Upper lobe of right lung (tissue), 1 donor: ENCODE data around the gene PHKA1. TPM values are rescaled to one million over a fixed set of nuclear protein-coding genes. Genes with fewer than 3 reads are reported as not detected.

ENCODE experiments used
- ATAC-seq: fragments of 200-7000 bp; cut with Tn5 transposase; one replicate; pipeline ENCODE4 v1.9.1; 2020; ENCODE audit warnings: mild to moderate bottlenecking, moderate library complexity
- DNase-seq: peaks from one replicate; pipeline ENCODE4 v3.0.0-alpha.2; 2020
- H3K27ac ChIP-seq: fragments of 200-600 bp; one replicate; pipeline ENCODE4 v1.8.0; 2022
- H3K27me3 ChIP-seq: fragments of 200-600 bp; one replicate; pipeline ENCODE4 v1.8.0; 2022; ENCODE audit warnings: mild to moderate bottlenecking
- H3K36me3 ChIP-seq: fragments of 200-600 bp; one replicate; pipeline ENCODE4 v1.8.0; 2022
- H3K4me1 ChIP-seq: fragments of 200-600 bp; one replicate; pipeline ENCODE4 v1.8.0; 2022
- H3K4me3 ChIP-seq: fragments of 200-600 bp; one replicate; pipeline ENCODE4 v1.8.0; 2022; ENCODE audit warnings: mild to moderate bottlenecking
- H3K9me3 ChIP-seq: fragments of 200-600 bp; one replicate; pipeline ENCODE4 v1.8.0; 2022
- CTCF ChIP-seq: fragments of 200-600 bp; IDR thresholded peaks from one replicate; pipeline ENCODE4 v1.8.0; 2022; ENCODE audit warnings: antibody characterized with exemption
- intact Hi-C: fragments of 100-400 bp; cut with DNase I; formaldehyde crosslinking; loops from one replicate; pipeline ENCODE4 v1.11.0; 2022
- total RNA-seq: library from RNA; stranded (reverse); fragmentation: NEBNext Ultra II Directional; extraction: Animal tissue kit (Norgen Biotek cat#: 25700); gene quantifications from one replicate; pipeline ENCODE4 v1.2.1, GENCODE V29; 2021
- donor health status: DM: no; HTN: yes; CAD: no; lungs with severe emphysema.

The PHKA1 gene
- total RNA-seq, 1 donor from 2014 or later, result 4.2 TPM

- no peaks in the 10 kb centered on the region for H3K27me3 ChIP-seq
- ATAC-seq, result no peak
- no peak overlapping the region for H3K4me3 ChIP-seq
- no peaks in the 10 kb centered on the region for H3K9me3 ChIP-seq
- no peak for DNase-seq
- H3K27ac ChIP-seq, result no peak overlapping the region
- no peak for TF ChIP-seq CTCF
- H3K4me1 ChIP-seq, result no peaks in the 10 kb centered on the region
- intact Hi-C loops, result no loop called here
- H3K36me3 ChIP-seq, result no peaks in the 10 kb centered on the region
Measured at GRCh38 chrX:72715546-72715945, 1.4 kb upstream of the PHKA1 start.

DNA sequence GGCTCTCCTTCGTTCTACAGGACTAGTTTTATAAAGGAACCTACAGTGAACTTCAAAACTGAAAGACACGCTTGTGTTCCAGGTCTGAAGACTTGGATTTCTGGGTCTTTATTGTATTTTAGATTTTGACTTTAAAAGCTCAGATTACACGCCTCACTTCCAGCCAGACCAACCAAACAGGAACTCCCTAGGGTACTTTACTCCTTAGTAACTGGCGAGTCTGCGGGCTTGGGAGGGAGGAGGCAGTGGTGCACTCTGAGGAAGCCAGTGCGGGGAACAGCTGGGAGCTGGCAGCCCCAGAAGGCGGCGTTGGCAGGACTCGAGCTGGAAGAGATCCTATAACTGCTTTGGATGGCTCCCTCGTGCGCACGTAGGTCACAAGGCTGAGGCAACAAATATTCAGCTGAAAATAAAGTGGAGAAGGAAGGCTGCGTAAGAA is 391 bp upstream of the PHKA1 start:
- Histone ChIP-seq H3K36me3 (no peaks in the 10 kb centered on the region), H3K27me3 (no peaks in the 10 kb centered on the region), H3K27ac (peak overlapping the region; percentile 71), H3K4me3 (peak overlapping the region; percentile 50), H3K4me1 (no peaks in the 10 kb centered on the region), H3K9me3 (no peaks in the 10 kb centered on the region)
- intact Hi-C loops, result no loop called here
- no peak for TF ChIP-seq CTCF
- peak; percentile 91 for ATAC-seq
- peak; percentile 73 for DNase-seq

- ATAC-seq (no peak), DNase-seq (no peak)
- Histone ChIP-seq H3K9me3 (no peaks in the 10 kb centered on the region), H3K27me3 (no peaks in the 10 kb centered on the region), H3K36me3 (no peaks in the 10 kb centered on the region), H3K4me1 (no peaks in the 10 kb centered on the region), H3K27ac (no peak overlapping the region), H3K4me3 (peak overlapping the region; percentile 50)
- intact Hi-C loops, result no loop called here
- TF ChIP-seq CTCF, result no peak
Measured at GRCh38 chrX:72713130-72713529, 976 bp downstream of the PHKA1 start.

- H3K4me3 ChIP-seq, result no peak overlapping the region
- DNase-seq (no peak), ATAC-seq (no peak)
- H3K4me1 ChIP-seq, result no peaks in the 10 kb centered on the region
- no peaks in the 10 kb centered on the region for H3K27me3 ChIP-seq
- no peak overlapping the region for H3K27ac ChIP-seq
- H3K9me3 ChIP-seq, result no peaks in the 10 kb centered on the region
- H3K36me3 ChIP-seq, result no peaks in the 10 kb centered on the region
- no peak for TF ChIP-seq CTCF
- intact Hi-C loops, result no loop called here
Measured at GRCh38 chrX:72712094-72712755, 1.9 kb downstream of the PHKA1 start.

DNA sequence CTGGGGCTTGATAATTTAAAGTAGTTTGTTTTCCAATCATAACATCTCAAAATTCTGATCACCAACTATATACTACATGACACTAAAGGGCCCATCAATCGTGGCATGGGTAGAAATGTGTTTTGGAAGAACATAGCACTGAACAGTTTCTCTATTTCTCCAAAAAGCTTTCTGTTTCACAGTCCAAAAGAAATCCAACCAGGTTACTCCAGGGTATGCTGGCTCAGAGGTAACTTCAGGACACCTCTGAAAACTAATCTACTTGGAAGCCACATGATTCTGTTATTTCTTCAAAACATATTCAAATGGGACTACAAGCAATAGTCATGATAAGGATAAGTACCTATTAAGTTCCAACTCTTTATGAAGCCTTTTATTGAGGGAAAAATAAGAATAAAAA is 8.3 kb downstream of the PHKA1 start:
- H3K36me3 ChIP-seq, result no peaks in the 10 kb centered on the region
- no peak overlapping the region for H3K27ac ChIP-seq
- no peak overlapping the region for H3K4me3 ChIP-seq
- no peak for TF ChIP-seq CTCF
- H3K9me3 ChIP-seq, result no peaks in the 10 kb centered on the region
- no peak for DNase-seq
- intact Hi-C loops, result no loop called here
- no peaks in the 10 kb centered on the region for H3K4me1 ChIP-seq
- H3K27me3 ChIP-seq, result no peaks in the 10 kb centered on the region
- ATAC-seq, result no peak

- no peaks in the 10 kb centered on the region for H3K36me3 ChIP-seq
- DNase-seq, result no peak
- intact Hi-C loops, result no loop called here
- no peaks in the 10 kb centered on the region for H3K27me3 ChIP-seq
- H3K4me3 ChIP-seq, result no peak overlapping the region
- no peaks in the 10 kb centered on the region for H3K9me3 ChIP-seq
- H3K27ac ChIP-seq, result no peak overlapping the region
- no peak for TF ChIP-seq CTCF
- no peaks in the 10 kb centered on the region for H3K4me1 ChIP-seq
- no peak for ATAC-seq
Measured at GRCh38 chrX:72705111-72705510, 9.0 kb downstream of the PHKA1 start.
